ENCODE data around the gene MYO16.

MYO16 gene

DNA sequence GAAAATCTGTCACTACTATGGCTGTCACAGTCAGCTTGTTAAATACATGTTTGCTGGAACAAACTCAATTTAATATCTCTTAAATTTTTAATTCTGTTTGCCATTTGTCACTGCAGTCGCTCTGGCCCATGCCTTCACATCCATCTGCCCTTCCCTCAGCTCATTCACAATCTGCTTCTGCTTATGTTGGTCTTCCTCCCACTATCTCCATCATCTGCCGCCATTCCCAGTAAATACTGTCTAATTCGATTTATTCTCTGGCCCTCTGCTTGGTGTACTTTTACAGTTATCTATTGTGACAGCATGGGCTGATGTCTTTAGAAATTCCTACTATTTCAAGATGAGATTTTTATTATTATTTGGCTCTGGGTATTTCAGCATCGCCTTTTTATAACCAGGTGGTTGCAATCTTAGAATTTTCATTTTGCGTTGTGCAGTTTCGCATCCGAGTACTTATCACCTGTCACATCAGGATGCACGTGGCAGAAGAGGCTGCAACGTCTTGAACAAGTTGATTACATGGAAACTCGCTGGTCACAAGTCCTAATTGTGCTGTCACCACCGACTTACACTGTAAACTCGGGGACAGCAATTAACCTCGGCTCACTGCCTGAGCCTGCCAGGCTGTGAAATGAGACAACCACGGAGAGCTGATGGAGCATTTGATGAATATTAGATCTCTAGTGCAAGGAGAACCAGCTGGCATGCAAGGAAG lies 158.4 kb downstream of the MYO16 start:
- TF ChIP-seq, protein P1, sequence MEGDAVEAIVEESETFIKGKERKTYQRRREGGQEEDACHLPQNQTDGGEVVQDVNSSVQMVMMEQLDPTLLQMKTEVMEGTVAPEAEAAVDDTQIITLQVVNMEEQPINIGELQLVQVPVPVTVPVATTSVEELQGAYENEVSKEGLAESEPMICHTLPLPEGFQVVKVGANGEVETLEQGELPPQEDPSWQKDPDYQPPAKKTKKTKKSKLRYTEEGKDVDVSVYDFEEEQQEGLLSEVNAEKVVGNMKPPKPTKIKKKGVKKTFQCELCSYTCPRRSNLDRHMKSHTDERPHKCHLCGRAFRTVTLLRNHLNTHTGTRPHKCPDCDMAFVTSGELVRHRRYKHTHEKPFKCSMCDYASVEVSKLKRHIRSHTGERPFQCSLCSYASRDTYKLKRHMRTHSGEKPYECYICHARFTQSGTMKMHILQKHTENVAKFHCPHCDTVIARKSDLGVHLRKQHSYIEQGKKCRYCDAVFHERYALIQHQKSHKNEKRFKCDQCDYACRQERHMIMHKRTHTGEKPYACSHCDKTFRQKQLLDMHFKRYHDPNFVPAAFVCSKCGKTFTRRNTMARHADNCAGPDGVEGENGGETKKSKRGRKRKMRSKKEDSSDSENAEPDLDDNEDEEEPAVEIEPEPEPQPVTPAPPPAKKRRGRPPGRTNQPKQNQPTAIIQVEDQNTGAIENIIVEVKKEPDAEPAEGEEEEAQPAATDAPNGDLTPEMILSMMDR (conservative IDR thresholded peaks at IDR 0.05), result no peak
- no peak for TF ChIP-seq ZFX (IDR thresholded peaks at IDR 0.05)
- H3K27ac ChIP-seq, result no peak overlapping the region

DNA sequence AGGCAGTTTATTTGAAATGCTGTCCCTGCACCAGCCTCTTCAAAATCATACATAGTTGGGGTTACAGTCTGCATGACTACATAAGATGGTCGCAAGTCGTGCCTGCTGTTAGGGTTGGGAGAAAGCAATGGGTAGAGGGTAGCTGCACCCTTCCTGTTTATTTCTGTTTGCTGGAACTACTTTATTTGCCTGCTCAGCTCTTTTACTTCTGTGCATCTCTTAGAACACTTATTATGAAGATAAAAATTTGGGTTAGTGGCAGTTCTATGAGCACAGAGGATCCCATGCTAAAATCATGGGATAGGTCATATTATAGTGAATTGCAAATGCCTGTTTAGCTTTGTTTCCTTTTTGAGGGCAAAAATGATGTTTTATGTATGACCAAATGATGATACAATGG lies 160.1 kb downstream of the MYO16 start:
- TF ChIP-seq ZFX (IDR thresholded peaks at IDR 0.05), result no peak
- TF ChIP-seq, protein P1 (conservative IDR thresholded peaks at IDR 0.05), result no peak
- H3K27ac ChIP-seq, result no peak overlapping the region

DNA sequence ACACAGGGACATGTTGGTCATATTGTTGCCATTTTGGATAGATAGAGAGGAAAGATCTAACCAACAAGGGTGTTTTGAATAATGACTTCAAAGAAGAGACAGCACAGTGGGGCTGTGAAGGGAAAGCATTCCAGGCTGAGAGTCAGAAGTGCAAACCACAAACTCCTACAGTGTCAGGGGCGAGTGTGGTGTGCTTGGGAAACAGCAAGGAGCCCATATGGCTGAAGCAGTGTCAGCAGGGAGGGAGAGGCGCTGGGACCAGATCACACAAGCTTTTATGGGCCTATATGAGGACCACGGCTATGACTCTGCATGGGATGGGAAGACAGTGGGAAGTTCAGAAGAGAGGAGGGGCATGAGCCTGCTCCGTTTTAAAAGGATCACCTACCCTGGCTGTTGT lies 166.4 kb downstream of the MYO16 start:
- no peak for TF ChIP-seq ZFX (IDR thresholded peaks at IDR 0.05)
- TF ChIP-seq, protein P1 (conservative IDR thresholded peaks at IDR 0.05), result no peak
- no peak overlapping the region for H3K27ac ChIP-seq

DNA sequence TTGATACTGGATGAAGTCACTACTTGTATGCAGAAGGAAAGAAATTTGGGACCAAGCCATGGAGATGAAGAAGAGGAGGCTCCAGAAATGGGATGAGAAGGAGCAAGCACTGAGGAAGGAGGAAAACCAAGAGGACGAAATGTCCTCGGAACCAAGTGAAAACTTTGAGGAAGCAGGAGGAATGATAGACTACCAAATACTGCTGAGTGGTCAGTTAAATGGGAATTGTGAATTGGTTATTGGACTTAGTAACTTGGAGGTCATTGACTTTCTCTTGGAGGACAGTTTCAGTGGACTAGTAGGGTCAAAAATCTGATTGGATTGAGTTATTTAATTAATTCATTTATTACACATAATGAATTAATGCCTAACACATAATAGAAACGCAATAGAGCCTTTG lies 167.9 kb downstream of the MYO16 start:
- TF ChIP-seq, protein P1 (conservative IDR thresholded peaks at IDR 0.05), result no peak
- TF ChIP-seq ZFX (IDR thresholded peaks at IDR 0.05), result no peak
- no peak overlapping the region for H3K27ac ChIP-seq

DNA sequence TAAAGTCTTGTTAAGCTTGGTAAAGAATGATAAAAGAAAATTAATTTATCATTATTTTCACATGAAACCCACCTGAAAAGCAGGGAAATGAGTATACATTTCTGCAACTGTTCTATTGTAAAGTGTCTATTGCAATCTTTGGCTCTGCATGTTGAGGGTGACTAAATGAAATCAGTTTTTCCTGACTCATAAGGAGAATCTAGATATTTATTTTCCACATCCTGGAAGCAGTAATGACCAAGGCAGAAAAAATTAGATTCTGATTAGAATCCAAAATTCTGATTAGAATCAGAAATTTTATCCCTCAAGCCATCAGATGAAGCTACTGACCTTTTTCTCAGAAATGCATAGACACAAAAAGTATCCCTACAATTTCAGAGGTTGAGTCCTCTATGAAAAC lies 178.4 kb downstream of the MYO16 start:
- TF ChIP-seq, protein P1 (conservative IDR thresholded peaks at IDR 0.05), result no peak
- no peak for TF ChIP-seq ZFX (IDR thresholded peaks at IDR 0.05)
- no peak overlapping the region for H3K27ac ChIP-seq

DNA sequence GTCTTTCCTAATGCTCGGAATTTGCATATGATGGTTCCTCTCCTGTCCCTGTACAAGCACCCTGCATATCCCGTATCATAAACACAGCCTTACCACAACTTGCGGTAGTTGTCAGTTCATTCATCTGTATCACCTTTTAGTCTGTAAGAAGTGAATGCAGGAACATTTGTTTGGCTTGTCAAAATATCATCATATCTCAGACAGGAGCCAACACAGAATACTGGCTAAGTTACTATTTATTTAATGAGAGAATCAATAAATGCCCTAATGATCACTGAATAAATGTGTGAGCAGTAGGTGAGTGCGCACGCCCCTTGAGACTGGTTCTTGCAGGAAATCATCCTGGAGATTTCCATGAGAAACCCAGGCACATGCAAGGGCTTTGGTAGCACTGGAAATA lies 182.8 kb downstream of the MYO16 start:
- TF ChIP-seq, protein P1 (conservative IDR thresholded peaks at IDR 0.05), result no peak
- TF ChIP-seq ZFX (IDR thresholded peaks at IDR 0.05), result no peak

DNA sequence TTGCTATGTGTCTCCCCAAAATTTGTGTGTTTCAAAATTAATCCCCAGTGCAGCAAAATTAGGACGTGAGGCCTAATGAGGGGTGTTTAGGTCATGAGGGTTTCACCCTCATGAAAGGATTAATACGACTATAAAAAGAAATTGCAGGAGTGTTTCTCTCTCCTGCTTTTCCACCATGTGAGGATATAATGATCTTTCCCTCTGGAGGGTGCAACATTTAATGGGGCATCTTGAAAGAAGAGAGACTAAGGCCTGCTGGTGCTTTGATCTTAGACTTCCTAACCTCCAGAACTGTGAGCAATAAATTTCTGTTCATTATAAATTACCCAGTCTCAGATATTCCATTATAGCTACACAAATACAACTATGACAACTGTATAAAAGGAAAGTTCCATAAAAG lies 183.2 kb downstream of the MYO16 start:
- TF ChIP-seq ZFX (IDR thresholded peaks at IDR 0.05), result no peak
- TF ChIP-seq, protein P1 (conservative IDR thresholded peaks at IDR 0.05), result no peak

More for the DNA sequence above, 182.8 kb downstream of the MYO16 start:
- no peak overlapping the region for H3K27ac ChIP-seq

More for the DNA sequence above, 183.2 kb downstream of the MYO16 start:
- H3K27ac ChIP-seq, result no peak overlapping the region

All from C4-2B (cell line).